Uterus (tissue), 4 donors: ENCODE data around the gene LRG1. TPM values are rescaled to one million over a fixed set of nuclear protein-coding genes. Genes with fewer than 3 reads are reported as not detected.
"Not testable (repeated sequence)": the region's sequence is repeated elsewhere in the genome, so short reads cannot be mapped to it uniquely, and the experiment has no call there.

ENCODE experiments used
- DNase-seq, 2 donors: peaks; one replicate each; pipeline ENCODE4 v3.0.0-alpha.2; 2019 to 2020
- H3K27ac ChIP-seq, 2 donors: fragments of 200-600 bp; sonication (generic); 1 replicate in 1 of 2; 2 replicates in 1 of 2; pipeline ENCODE4 v1.5.1; 2016 to 2018
- H3K27me3 ChIP-seq, 2 donors: fragments of 200-600 bp; sonication (generic); one replicate each; pipeline ENCODE4 v1.5.1; 2018 to 2019; ENCODE audit warnings: control low read depth in 1 of 2
- H3K36me3 ChIP-seq, 2 donors: fragments of 200-600 bp; sonication (generic); one replicate each; pipeline ENCODE4 v1.5.1; 2019; ENCODE audit warnings: control low read depth in 1 of 2
- H3K4me1 ChIP-seq, 2 donors: fragments of 200-600 bp; sonication (generic); one replicate each; pipeline ENCODE4 v1.5.1; 2018 to 2019; ENCODE audit warnings: control low read depth in 1 of 2
- H3K4me3 ChIP-seq, 2 donors: fragments of 200-600 bp; sonication (generic); 1 replicate in 1 of 2; 2 replicates in 1 of 2; pipeline ENCODE4 v1.5.1; 2018 to 2019; ENCODE audit warnings: mild to moderate bottlenecking in 1 of 2
- H3K9me3 ChIP-seq, 2 donors: fragments of 200-600 bp; sonication (generic); one replicate each; pipeline ENCODE4 v1.5.1; 2019; ENCODE audit warnings: control low read depth in 1 of 2
- POLR2A ChIP-seq, 2 donors: fragments of 450-650 bp; IDR thresholded peaks; one replicate each; pipeline ENCODE4 v1.6.1; 2016; ENCODE audit warnings: antibody characterized with exemption in 2 of 2, mild to moderate bottlenecking in 1 of 2, moderate library complexity in 1 of 2
- intact Hi-C: fragments of 100-400 bp; cut with DNase I; formaldehyde crosslinking; loops from one replicate; pipeline ENCODE4 v1.15.1; 2023; ENCODE audit warnings: low total_unique reads
- total RNA-seq, 4 donors: library from RNA; depleted of rRNA in 3 of 4; stranded (reverse); fragments of >200 nt in 3 of 4; gene quantifications; one replicate each; pipeline versions ENCODE4 v1.1.0 to v1.2.4, GENCODE V29; 2014 to 2023
- TF ChIP-seq, protein P1 (sequence below), 4 experiments: fragments of 200-600 bp in 2 of 4; fragments of 450-650 bp in 2 of 4; sonication (generic) in 2 of 4; IDR thresholded peaks; one replicate each; pipeline ENCODE4 v1.5.1; 2016 to 2019; ENCODE audit warnings: antibody characterized with exemption in 4 of 4, mild to moderate bottlenecking in 2 of 4, moderate library complexity in 1 of 4
- donor health status: DM: yes; HTN: yes; CAD: no.

The LRG1 gene
- total RNA-seq, 4 donors from 2014 or later: 0.59 to 1.1 (median 1.1) TPM; not detected in 1

- no peaks in the 10 kb centered on the region for H3K36me3 ChIP-seq
- no peak overlapping the region for H3K4me3 ChIP-seq
- no peak for TF ChIP-seq POLR2A (IDR thresholded peaks at IDR 0.05)
- TF ChIP-seq, protein P1, sequence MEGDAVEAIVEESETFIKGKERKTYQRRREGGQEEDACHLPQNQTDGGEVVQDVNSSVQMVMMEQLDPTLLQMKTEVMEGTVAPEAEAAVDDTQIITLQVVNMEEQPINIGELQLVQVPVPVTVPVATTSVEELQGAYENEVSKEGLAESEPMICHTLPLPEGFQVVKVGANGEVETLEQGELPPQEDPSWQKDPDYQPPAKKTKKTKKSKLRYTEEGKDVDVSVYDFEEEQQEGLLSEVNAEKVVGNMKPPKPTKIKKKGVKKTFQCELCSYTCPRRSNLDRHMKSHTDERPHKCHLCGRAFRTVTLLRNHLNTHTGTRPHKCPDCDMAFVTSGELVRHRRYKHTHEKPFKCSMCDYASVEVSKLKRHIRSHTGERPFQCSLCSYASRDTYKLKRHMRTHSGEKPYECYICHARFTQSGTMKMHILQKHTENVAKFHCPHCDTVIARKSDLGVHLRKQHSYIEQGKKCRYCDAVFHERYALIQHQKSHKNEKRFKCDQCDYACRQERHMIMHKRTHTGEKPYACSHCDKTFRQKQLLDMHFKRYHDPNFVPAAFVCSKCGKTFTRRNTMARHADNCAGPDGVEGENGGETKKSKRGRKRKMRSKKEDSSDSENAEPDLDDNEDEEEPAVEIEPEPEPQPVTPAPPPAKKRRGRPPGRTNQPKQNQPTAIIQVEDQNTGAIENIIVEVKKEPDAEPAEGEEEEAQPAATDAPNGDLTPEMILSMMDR (IDR thresholded peaks at IDR 0.05): no peak
- H3K4me1 ChIP-seq: no peaks in the 10 kb centered on the region
- H3K27me3 ChIP-seq: no peaks in the 10 kb centered on the region
- intact Hi-C loops: no loop called here
- no peak overlapping the region for H3K27ac ChIP-seq
- DNase-seq: no peak
- no peaks in the 10 kb centered on the region for H3K9me3 ChIP-seq
These were observed 3.3 kb upstream of the LRG1 start for GRCh38 chr19:4542896-4543841.

DNA sequence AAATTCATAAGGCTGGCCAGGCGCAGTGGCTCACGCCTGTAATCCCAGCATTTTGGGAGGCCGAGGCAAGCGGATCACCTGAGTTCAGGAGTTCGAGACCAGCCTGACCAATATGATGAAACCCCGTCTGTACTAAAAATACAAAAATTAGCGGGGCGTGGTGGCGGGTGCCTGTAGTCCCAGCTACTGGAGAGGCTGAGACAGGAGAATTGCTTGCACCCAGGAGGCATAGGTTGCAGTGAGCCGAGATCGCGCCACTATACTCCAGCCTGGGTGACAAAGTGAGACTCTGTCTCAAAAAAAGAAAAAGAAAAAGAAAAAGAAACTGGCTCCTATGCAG, 1.9 kb upstream of the LRG1 start:
- H3K9me3 ChIP-seq, H3K4me3 ChIP-seq, H3K36me3 ChIP-seq, intact Hi-C loops, H3K27ac ChIP-seq, H3K4me1 ChIP-seq, H3K27me3 ChIP-seq, DNase-seq: not testable (repeated sequence)

DNA sequence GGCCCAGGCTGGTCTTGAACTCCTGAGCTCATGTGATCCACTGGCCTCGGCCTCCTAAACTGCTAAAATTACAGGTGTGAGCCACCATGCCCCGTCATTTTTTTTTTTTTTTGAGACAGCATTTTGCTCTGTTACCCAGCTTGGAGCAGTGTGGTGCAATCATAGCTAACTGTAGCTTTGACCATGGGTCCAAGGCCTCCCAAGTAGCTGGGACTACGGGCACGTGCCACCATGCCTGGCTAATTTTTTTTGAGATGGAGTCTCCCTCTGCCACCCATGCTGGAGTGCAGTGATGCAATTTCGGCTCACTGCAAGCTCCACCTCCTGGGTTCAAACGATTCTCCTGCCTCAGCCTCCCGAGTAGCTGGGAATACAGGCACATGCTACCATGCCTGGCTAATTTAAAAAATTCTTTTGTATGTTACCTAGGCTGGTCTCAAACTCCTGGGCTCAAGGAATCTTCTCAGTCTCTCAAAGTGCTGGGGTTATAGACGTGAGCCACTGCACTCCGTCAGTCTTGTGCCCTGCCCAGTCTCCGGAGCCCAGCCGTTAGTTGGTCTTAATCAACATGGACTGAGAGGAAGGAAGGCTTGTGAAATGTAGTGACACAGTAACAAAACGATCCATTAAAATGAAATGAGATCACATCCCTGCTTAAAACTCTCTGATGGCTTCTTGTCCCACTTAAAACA, 1.4 kb upstream of the LRG1 start:
- no peak for DNase-seq
- intact Hi-C loops: no loop called here
- TF ChIP-seq POLR2A (IDR thresholded peaks at IDR 0.05): no peak
- TF ChIP-seq, protein P1 (IDR thresholded peaks at IDR 0.05): no peak
- H3K9me3 ChIP-seq: no peaks in the 10 kb centered on the region
- no peaks in the 10 kb centered on the region for H3K36me3 ChIP-seq
- H3K27me3 ChIP-seq: no peaks in the 10 kb centered on the region
- H3K27ac ChIP-seq: no peak overlapping the region
- H3K4me1 ChIP-seq: no peaks in the 10 kb centered on the region
- no peak overlapping the region for H3K4me3 ChIP-seq

GRCh38 chr19:4539169-4539692, 605 bp downstream of the LRG1 start:
- DNase-seq: no peak
- no peaks in the 10 kb centered on the region for H3K36me3 ChIP-seq
- no peak overlapping the region for H3K27ac ChIP-seq
- no peak overlapping the region for H3K4me3 ChIP-seq
- no peaks in the 10 kb centered on the region for H3K9me3 ChIP-seq
- intact Hi-C loops: no loop called here
- H3K4me1 ChIP-seq: no peaks in the 10 kb centered on the region
- no peak for TF ChIP-seq POLR2A (IDR thresholded peaks at IDR 0.05)
- TF ChIP-seq, protein P1 (IDR thresholded peaks at IDR 0.05): no peak
- no peaks in the 10 kb centered on the region for H3K27me3 ChIP-seq

DNA sequence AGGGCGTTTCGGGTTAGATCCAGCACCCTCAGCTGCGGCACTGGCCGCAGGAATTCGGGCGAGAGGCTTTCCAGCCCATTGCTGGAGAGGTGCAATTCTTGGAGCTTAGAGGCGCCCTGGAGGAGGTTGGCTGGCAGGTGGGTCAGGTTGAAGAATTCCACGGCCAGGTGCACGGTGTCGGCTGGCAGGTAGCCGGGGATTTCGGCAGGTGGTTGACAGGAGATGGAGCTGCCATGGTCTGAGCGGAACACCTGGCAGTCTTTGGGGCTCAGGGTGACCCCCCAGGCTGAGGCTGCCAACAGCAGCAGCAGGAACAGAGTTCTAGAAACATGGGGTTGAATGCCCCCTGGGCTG, 1.3 kb downstream of the LRG1 start:
- intact Hi-C loops: no loop called here
- TF ChIP-seq, protein P1 (IDR thresholded peaks at IDR 0.05): no peak
- no peak for TF ChIP-seq POLR2A (IDR thresholded peaks at IDR 0.05)
- no peaks in the 10 kb centered on the region for H3K9me3 ChIP-seq
- no peak overlapping the region for H3K4me3 ChIP-seq
- no peaks in the 10 kb centered on the region for H3K27me3 ChIP-seq
- no peak overlapping the region for H3K27ac ChIP-seq
- H3K36me3 ChIP-seq: no peaks in the 10 kb centered on the region
- no peaks in the 10 kb centered on the region for H3K4me1 ChIP-seq
- DNase-seq: no peak
